HEK293 (cell line): ENCODE data around the gene AP1B1.
A peak's percentile ranks its signal among the peaks of the same experiment; 100 is the strongest.

Source experiments
- CTCF ChIA-PET: fragments of 350-600 bp; formaldehyde crosslinking; extraction: SDS; loops from one replicate; lab custom pipeline; 2021; ENCODE audit warnings: antibody characterized with exemption; lab: Yijun Ruan, JAX
- POLR2A ChIA-PET: fragments of 300-600 bp; formaldehyde crosslinking; extraction: SDS; loops from one replicate; lab custom pipeline; 2020; ENCODE audit warnings: antibody characterized with exemption, inconsistent platforms; lab: Yijun Ruan, JAX
- H3K27ac ChIP-seq: fragments of 200-500 bp; sonication (Bioruptor generic); 2 replicates; pipeline ENCODE4 v1.5.1; 2014; ENCODE audit warnings: low read depth, low read length, control low read depth, inconsistent platforms; ENCODE audit errors: extremely low read depth
- H3K36me3 ChIP-seq, 2 experiments: fragments of 200-500 bp in 1 of 2; sonication (Bioruptor generic) in 1 of 2; 1 replicate in 1 of 2; 2 replicates in 1 of 2; pipeline ENCODE4 v1.5.1; 2014 to 2017; ENCODE audit warnings: inconsistent platforms in 2 of 2, low read length in 2 of 2; ENCODE audit not compliant: control insufficient read depth in 2 of 2, insufficient read depth in 1 of 2
- H3K4me1 ChIP-seq: fragments of 200-500 bp; sonication (Bioruptor generic); 2 replicates; pipeline ENCODE4 v1.5.1; 2014; ENCODE audit warnings: mild to moderate bottlenecking, low read length, inconsistent platforms; ENCODE audit not compliant: control insufficient read depth, insufficient read depth
- H3K4me3 ChIP-seq: 2 replicates; pipeline ENCODE4 v1.5.1; 2011; ENCODE audit warnings: low read depth, mild to moderate bottlenecking, control low read depth, low read length, moderate library complexity
- H3K9me3 ChIP-seq: fragments of 200-500 bp; sonication (Bioruptor generic); 2 replicates; pipeline ENCODE4 v1.5.1; 2014; ENCODE audit warnings: low read depth, low read length, inconsistent platforms; ENCODE audit not compliant: control insufficient read depth, insufficient read depth
- BCL11A ChIP-seq: fragments of 450-650 bp; formaldehyde crosslinking; IDR thresholded peaks from 2 replicates; pipeline ENCODE4 v1.5.1; 2016; ENCODE audit warnings: low read depth, missing biosample characterization, missing genetic modification characterization
- BCL11B ChIP-seq: fragments of 450-650 bp; formaldehyde crosslinking; IDR thresholded peaks from 2 replicates; pipeline ENCODE4 v1.5.1; 2016; ENCODE audit warnings: low read depth, missing biosample characterization, missing genetic modification characterization
- EGR2 ChIP-seq: fragments of 450-650 bp; formaldehyde crosslinking; IDR thresholded peaks from 2 replicates; pipeline ENCODE4 v1.5.1; 2016; ENCODE audit warnings: low read depth, missing biosample characterization, missing genetic modification characterization
- HOXC10 ChIP-seq: sonication (generic); formaldehyde crosslinking; IDR thresholded peaks from 2 replicates; pipeline ENCODE4 v1.8.1; 2023; ENCODE audit warnings: mild to moderate bottlenecking, missing genetic modification reagents
- KLF16 ChIP-seq: fragments of 450-650 bp; formaldehyde crosslinking; IDR thresholded peaks from 2 replicates; pipeline ENCODE4 v1.5.1; 2017; ENCODE audit warnings: missing biosample characterization, missing genetic modification characterization
- MZF1 ChIP-seq: fragments of 450-650 bp; formaldehyde crosslinking; IDR thresholded peaks from 2 replicates; pipeline ENCODE4 v1.5.1; 2017; ENCODE audit warnings: missing biosample characterization, missing genetic modification characterization, borderline replicate concordance
- SP2 ChIP-seq: fragments of 450-650 bp; formaldehyde crosslinking; IDR thresholded peaks from 2 replicates; pipeline ENCODE4 v1.5.1; 2016; ENCODE audit warnings: missing biosample characterization, missing genetic modification characterization
- SP7 ChIP-seq: fragments of 450-650 bp; formaldehyde crosslinking; IDR thresholded peaks from 2 replicates; pipeline ENCODE4 v1.5.1; 2016; ENCODE audit warnings: missing biosample characterization, missing genetic modification characterization
- YY1 ChIP-seq: fragments of 450-650 bp; formaldehyde crosslinking; IDR thresholded peaks from 2 replicates; pipeline ENCODE4 v1.5.1; 2018; ENCODE audit warnings: missing biosample characterization, missing genetic modification characterization
- ZBTB17 ChIP-seq: fragments of 450-650 bp; formaldehyde crosslinking; IDR thresholded peaks from 2 replicates; pipeline ENCODE4 v1.5.1; 2016; ENCODE audit warnings: missing biosample characterization, missing genetic modification characterization
- ZBTB8A ChIP-seq: fragments of 450-650 bp; formaldehyde crosslinking; IDR thresholded peaks from 2 replicates; pipeline ENCODE4 v1.5.1; 2016; ENCODE audit warnings: missing biosample characterization, missing genetic modification characterization
- ZFHX2 ChIP-seq: fragments of 450-650 bp; formaldehyde crosslinking; conservative IDR thresholded peaks from 2 replicates; pipeline ENCODE4 v1.5.1; 2016; ENCODE audit warnings: missing biosample characterization, missing genetic modification characterization
- ZFP3 ChIP-seq: fragments of 450-650 bp; formaldehyde crosslinking; IDR thresholded peaks from 2 replicates; pipeline ENCODE4 v1.5.1; 2016; ENCODE audit warnings: low read depth, missing biosample characterization, missing genetic modification characterization
- ZFP41 ChIP-seq: fragments of 450-650 bp; formaldehyde crosslinking; IDR thresholded peaks from 2 replicates; pipeline ENCODE4 v1.5.1; 2016; ENCODE audit warnings: missing biosample characterization, missing genetic modification characterization, borderline replicate concordance
- ZNF112 ChIP-seq: fragments of 450-650 bp; formaldehyde crosslinking; IDR thresholded peaks from 2 replicates; pipeline ENCODE4 v1.5.0; 2017; ENCODE audit warnings: missing biosample characterization, missing genetic modification characterization
- ZNF146 ChIP-seq: fragments of 450-650 bp; formaldehyde crosslinking; IDR thresholded peaks from 2 replicates; pipeline ENCODE4 v1.5.1; 2016; ENCODE audit warnings: missing biosample characterization, missing genetic modification characterization
- ZNF155 ChIP-seq: fragments of 450-650 bp; formaldehyde crosslinking; IDR thresholded peaks from 2 replicates; pipeline ENCODE4 v1.5.1; 2016; ENCODE audit warnings: missing biosample characterization, missing genetic modification characterization
- ZNF2 ChIP-seq: fragments of 450-650 bp; formaldehyde crosslinking; IDR thresholded peaks from 2 replicates; pipeline ENCODE4 v1.5.1; 2016; ENCODE audit warnings: missing biosample characterization, missing genetic modification characterization
- ZNF214 ChIP-seq: fragments of 450-650 bp; formaldehyde crosslinking; IDR thresholded peaks from 2 replicates; pipeline ENCODE4 v1.5.1; 2017; ENCODE audit warnings: missing biosample characterization, mild to moderate bottlenecking, missing genetic modification characterization, borderline replicate concordance
- ZNF248 ChIP-seq: fragments of 450-650 bp; formaldehyde crosslinking; IDR thresholded peaks from 2 replicates; pipeline ENCODE4 v1.5.1; 2017; ENCODE audit warnings: missing biosample characterization, missing genetic modification characterization
- ZNF391 ChIP-seq: fragments of 450-650 bp; formaldehyde crosslinking; IDR thresholded peaks from 2 replicates; pipeline ENCODE4 v1.5.1; 2016; ENCODE audit warnings: low read depth, missing biosample characterization, missing genetic modification characterization, borderline replicate concordance
- ZNF510 ChIP-seq: fragments of 450-650 bp; formaldehyde crosslinking; IDR thresholded peaks from 2 replicates; pipeline ENCODE4 v1.5.1; 2018; ENCODE audit warnings: mild to moderate bottlenecking, missing genetic modification characterization, missing biosample characterization; ENCODE audit not compliant: insufficient replicate concordance
- ZXDB ChIP-seq: fragments of 450-650 bp; formaldehyde crosslinking; IDR thresholded peaks from 2 replicates; pipeline ENCODE4 v1.5.1; 2016; ENCODE audit warnings: missing biosample characterization, missing genetic modification characterization
- TF ChIP-seq, protein P1 (sequence below): fragments of 450-650 bp; formaldehyde crosslinking; IDR thresholded peaks from 2 replicates; pipeline ENCODE4 v1.5.1; 2016; ENCODE audit warnings: missing biosample characterization, missing genetic modification characterization, borderline replicate concordance
- TF ChIP-seq, protein P2 (sequence below): fragments of 450-650 bp; formaldehyde crosslinking; IDR thresholded peaks from 2 replicates; pipeline ENCODE4 v1.5.1; 2016; ENCODE audit warnings: missing biosample characterization, missing genetic modification characterization
- TF ChIP-seq, protein P3 (sequence below): fragments of 450-650 bp; formaldehyde crosslinking; IDR thresholded peaks from 2 replicates; pipeline ENCODE4 v1.5.1; 2016; ENCODE audit warnings: missing biosample characterization, missing genetic modification characterization
- TF ChIP-seq, protein P4 (sequence below): fragments of 450-650 bp; formaldehyde crosslinking; IDR thresholded peaks from 2 replicates; pipeline ENCODE4 v1.5.1; 2017; ENCODE audit warnings: missing biosample characterization, missing genetic modification characterization

The AP1B1 gene

DNA sequence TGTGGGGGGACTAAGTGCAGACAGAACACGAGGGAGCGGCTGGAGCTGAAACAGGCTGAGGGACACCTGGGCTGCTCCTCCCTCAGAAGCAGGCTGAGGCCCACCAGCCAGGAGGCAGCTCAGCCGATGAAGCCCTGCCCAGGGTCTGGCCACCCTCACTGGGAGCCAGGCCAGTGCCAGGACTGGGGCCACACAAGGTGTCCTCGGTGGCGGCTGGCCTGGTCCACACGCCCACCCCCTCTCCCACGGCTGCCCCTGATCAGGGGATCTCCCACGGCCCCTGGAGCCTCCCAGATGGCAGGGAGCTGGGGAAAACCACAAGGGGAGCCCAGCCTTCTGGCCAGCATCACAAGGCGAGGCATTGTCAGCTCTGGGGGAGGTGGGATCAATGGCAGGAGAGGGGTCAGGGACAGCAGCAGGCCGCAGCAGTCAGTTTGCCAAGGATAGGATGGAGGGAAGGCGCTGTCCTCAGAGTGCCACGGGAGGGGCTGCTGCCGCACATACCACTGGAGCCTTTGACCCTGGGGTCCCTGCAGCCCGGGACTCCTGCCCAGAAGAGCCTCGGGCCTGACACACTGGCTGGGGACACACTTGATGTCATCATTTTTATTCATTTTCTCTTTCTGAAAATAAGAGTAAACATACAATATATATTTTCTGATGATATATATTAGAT is 61.1 kb downstream of the AP1B1 start:
- H3K4me1 ChIP-seq: no peaks in the 10 kb centered on the region
- H3K4me3 ChIP-seq: no peak overlapping the region
- H3K9me3 ChIP-seq: no peaks in the 10 kb centered on the region
- peaks cover 0 to 65% of the 10 kb centered on the region in 2 experiments; a peak in 2 of 3 replicates for H3K36me3 ChIP-seq
- no peak overlapping the region for H3K27ac ChIP-seq
- ChIA-PET POLR2A (no interaction called here), CTCF (interaction anchor here (0.8 to 2.3 kb wide), 2 partner anchors 8 to 10 kb away, joined by 3 to 7 read pairs; no protein-coding TSS in a partner anchor)
- TF ChIP-seq ZNF155 (tag by site-specific recombination): no peak
- peak; percentile 71 for TF ChIP-seq ZFHX2
- no peak for TF ChIP-seq ZFP41 (tag by site-specific recombination)
- no peak for TF ChIP-seq YY1
- no peak for TF ChIP-seq SP7 (tag by site-specific recombination)
- no peak for TF ChIP-seq ZNF248 (tag by site-specific recombination)
- peak; percentile 65; the same call in 1 of the 2 replicates for TF ChIP-seq EGR2 (tag by site-specific recombination)
- TF ChIP-seq, protein P1, sequence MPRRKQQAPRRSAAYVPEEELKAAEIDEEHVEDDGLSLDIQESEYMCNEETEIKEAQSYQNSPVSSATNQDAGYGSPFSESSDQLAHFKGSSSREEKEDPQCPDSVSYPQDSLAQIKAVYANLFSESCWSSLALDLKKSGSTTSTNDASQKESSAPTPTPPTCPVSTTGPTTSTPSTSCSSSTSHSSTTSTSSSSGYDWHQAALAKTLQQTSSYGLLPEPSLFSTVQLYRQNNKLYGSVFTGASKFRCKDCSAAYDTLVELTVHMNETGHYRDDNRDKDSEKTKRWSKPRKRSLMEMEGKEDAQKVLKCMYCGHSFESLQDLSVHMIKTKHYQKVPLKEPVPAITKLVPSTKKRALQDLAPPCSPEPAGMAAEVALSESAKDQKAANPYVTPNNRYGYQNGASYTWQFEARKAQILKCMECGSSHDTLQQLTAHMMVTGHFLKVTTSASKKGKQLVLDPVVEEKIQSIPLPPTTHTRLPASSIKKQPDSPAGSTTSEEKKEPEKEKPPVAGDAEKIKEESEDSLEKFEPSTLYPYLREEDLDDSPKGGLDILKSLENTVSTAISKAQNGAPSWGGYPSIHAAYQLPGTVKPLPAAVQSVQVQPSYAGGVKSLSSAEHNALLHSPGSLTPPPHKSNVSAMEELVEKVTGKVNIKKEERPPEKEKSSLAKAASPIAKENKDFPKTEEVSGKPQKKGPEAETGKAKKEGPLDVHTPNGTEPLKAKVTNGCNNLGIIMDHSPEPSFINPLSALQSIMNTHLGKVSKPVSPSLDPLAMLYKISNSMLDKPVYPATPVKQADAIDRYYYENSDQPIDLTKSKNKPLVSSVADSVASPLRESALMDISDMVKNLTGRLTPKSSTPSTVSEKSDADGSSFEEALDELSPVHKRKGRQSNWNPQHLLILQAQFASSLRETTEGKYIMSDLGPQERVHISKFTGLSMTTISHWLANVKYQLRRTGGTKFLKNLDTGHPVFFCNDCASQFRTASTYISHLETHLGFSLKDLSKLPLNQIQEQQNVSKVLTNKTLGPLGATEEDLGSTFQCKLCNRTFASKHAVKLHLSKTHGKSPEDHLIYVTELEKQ (tag by site-specific recombination): no peak
- TF ChIP-seq SP2 (tag by site-specific recombination): no peak

DNA sequence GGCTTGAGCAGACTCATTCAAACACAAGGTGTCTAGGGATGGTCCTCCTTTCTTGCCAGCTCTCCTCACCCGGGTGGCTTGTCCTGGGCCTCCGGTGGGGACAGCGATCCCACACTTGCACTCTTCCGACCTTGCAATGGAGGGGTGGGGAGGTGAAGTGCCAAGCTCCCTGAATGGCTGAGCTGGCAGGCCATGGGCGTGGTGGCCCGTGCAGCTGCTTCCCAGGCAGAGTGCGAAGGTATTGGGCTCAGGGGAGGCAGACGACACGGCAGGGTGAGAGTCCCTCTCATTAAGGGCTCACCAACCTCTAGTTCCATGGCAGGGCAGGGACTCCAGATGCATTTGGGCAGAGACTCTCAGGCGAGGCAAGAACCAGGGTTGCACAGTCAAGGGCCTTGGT is 61.9 kb downstream of the AP1B1 start:
- TF ChIP-seq ZNF112 (tag by site-specific recombination) (no peak), ZFP41 (tag by site-specific recombination) (no peak), ZNF391 (tag by site-specific recombination) (no peak), ZXDB (tag by site-specific recombination) (no peak), ZNF2 (tag by site-specific recombination) (no peak), ZNF510 (tag by site-specific recombination) (no peak), ZNF214 (tag by site-specific recombination) (no peak), ZFP3 (tag by site-specific recombination) (no peak), KLF16 (tag by site-specific recombination) (no peak), BCL11B (no peak), ZBTB8A (tag by site-specific recombination) (no peak), BCL11A (tag by site-specific recombination) (no peak), MZF1 (no peak), ZFHX2 (no peak), HOXC10 (CRISPR knock-in tag) (no peak), ZBTB17 (no peak), ZNF146 (tag by site-specific recombination) (no peak)
- TF ChIP-seq, protein P2, sequence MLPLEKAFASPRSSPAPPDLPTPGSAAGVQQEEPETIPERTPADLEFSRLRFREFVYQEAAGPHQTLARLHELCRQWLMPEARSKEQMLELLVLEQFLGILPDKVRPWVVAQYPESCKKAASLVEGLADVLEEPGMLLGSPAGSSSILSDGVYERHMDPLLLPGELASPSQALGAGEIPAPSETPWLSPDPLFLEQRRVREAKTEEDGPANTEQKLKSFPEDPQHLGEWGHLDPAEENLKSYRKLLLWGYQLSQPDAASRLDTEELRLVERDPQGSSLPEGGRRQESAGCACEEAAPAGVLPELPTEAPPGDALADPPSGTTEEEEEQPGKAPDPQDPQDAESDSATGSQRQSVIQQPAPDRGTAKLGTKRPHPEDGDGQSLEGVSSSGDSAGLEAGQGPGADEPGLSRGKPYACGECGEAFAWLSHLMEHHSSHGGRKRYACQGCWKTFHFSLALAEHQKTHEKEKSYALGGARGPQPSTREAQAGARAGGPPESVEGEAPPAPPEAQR (tag by site-specific recombination): no peak
- TF ChIP-seq, protein P3, sequence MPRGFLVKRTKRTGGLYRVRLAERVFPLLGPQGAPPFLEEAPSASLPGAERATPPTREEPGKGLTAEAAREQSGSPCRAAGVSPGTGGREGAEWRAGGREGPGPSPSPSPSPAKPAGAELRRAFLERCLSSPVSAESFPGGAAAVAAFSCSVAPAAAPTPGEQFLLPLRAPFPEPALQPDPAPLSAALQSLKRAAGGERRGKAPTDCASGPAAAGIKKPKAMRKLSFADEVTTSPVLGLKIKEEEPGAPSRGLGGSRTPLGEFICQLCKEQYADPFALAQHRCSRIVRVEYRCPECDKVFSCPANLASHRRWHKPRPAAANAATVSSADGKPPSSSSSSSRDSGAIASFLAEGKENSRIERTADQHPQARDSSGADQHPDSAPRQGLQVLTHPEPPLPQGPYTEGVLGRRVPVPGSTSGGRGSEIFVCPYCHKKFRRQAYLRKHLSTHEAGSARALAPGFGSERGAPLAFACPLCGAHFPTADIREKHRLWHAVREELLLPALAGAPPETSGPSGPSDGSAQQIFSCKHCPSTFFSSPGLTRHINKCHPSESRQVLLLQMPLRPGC (tag by site-specific recombination): no peak
- TF ChIP-seq, protein P4, sequence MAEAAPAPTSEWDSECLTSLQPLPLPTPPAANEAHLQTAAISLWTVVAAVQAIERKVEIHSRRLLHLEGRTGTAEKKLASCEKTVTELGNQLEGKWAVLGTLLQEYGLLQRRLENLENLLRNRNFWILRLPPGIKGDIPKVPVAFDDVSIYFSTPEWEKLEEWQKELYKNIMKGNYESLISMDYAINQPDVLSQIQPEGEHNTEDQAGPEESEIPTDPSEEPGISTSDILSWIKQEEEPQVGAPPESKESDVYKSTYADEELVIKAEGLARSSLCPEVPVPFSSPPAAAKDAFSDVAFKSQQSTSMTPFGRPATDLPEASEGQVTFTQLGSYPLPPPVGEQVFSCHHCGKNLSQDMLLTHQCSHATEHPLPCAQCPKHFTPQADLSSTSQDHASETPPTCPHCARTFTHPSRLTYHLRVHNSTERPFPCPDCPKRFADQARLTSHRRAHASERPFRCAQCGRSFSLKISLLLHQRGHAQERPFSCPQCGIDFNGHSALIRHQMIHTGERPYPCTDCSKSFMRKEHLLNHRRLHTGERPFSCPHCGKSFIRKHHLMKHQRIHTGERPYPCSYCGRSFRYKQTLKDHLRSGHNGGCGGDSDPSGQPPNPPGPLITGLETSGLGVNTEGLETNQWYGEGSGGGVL (tag by site-specific recombination): no peak
- TF ChIP-seq, all 188 proteins: peak for 0
- peaks cover 0 to 58% of the 10 kb centered on the region in 2 experiments; a peak in 2 of 3 replicates for H3K36me3 ChIP-seq
- H3K27ac ChIP-seq: no peak overlapping the region
- no peaks in the 10 kb centered on the region for H3K9me3 ChIP-seq
- no peaks in the 10 kb centered on the region for H3K4me1 ChIP-seq
- H3K4me3 ChIP-seq: no peak overlapping the region
- ChIA-PET POLR2A (no interaction called here), CTCF (interaction anchor here (2.3 kb wide), 1 partner anchor 9 kb away, joined by 7 read pairs; no protein-coding TSS in a partner anchor)
